Nephron progenitor cell (in vitro differentiated cells): Measurements from ENCODE around the gene WWTR1.

Experiments used
- DNase-seq: peaks from one replicate; pipeline ENCODE4 v3.0.0; 2021
- H3K27ac Mint-ChIP-seq: 2 replicates; pipeline ENCODE4 v1.8.0; 2021; ENCODE audit warnings: mild to moderate bottlenecking, moderate library complexity, mixed read lengths
- H3K27me3 Mint-ChIP-seq: 2 replicates; pipeline ENCODE4 v1.8.0; 2021; ENCODE audit warnings: mild to moderate bottlenecking, low read depth, mixed read lengths; ENCODE audit not compliant: poor library complexity
- H3K36me3 Mint-ChIP-seq: 2 replicates; pipeline ENCODE4 v1.8.0; 2021; ENCODE audit warnings: low read depth, mixed read lengths
- H3K4me1 Mint-ChIP-seq: 2 replicates; pipeline ENCODE4 v1.8.0; 2021; ENCODE audit warnings: mixed read lengths
- H3K4me3 Mint-ChIP-seq: 2 replicates; pipeline ENCODE4 v1.8.0; 2021; ENCODE audit warnings: mild to moderate bottlenecking, moderate library complexity, mixed read lengths
- H3K9me3 Mint-ChIP-seq: 2 replicates; pipeline ENCODE4 v1.8.0; 2021; ENCODE audit warnings: mild to moderate bottlenecking, moderate library complexity, mixed read lengths
- CTCF ChIP-seq: fragments of 200-600 bp; sonication (generic); IDR thresholded peaks from 2 replicates; pipeline ENCODE4 v1.5.0; 2021; ENCODE audit warnings: antibody characterized with exemption

Gene WWTR1

GRCh38 chr3:149519912-149520311 lies 137.9 kb downstream of the WWTR1 start:
- H3K27ac Mint-ChIP-seq = no peak overlapping the region
- H3K9me3 Mint-ChIP-seq = no peaks in the 10 kb centered on the region
- H3K27me3 Mint-ChIP-seq = no peaks in the 10 kb centered on the region

GRCh38 chr3:149516920-149517319 lies 140.9 kb downstream of the WWTR1 start:
- TF ChIP-seq CTCF = no peak
- DNase-seq = no peak
- Mint-ChIP-seq H3K4me1 (peaks cover 8% of the 10 kb centered on the region), H3K27me3 (peaks cover 3% of the 10 kb centered on the region), H3K9me3 (no peaks in the 10 kb centered on the region), H3K4me3 (no peak overlapping the region), H3K36me3 (peaks cover 4% of the 10 kb centered on the region), H3K27ac (no peak overlapping the region)

More at GRCh38 chr3:149519912-149520311, 137.9 kb downstream of the WWTR1 start:
- no peak for DNase-seq
- no peak for TF ChIP-seq CTCF
- H3K4me1 Mint-ChIP-seq = no peaks in the 10 kb centered on the region
- peaks cover 20% of the 10 kb centered on the region for H3K36me3 Mint-ChIP-seq
- no peak overlapping the region for H3K4me3 Mint-ChIP-seq

- Mint-ChIP-seq H3K4me1 (peaks cover 8% of the 10 kb centered on the region), H3K36me3 (peaks cover 4% of the 10 kb centered on the region), H3K4me3 (no peak overlapping the region), H3K27ac (no peak overlapping the region), H3K9me3 (no peaks in the 10 kb centered on the region), H3K27me3 (peaks cover 3% of the 10 kb centered on the region)
- no peak for TF ChIP-seq CTCF
- DNase-seq = no peak
Observed at GRCh38 chr3:149515249-149515648, 142.6 kb downstream of the WWTR1 start.

GRCh38 chr3:149514471-149514870 lies 143.4 kb downstream of the WWTR1 start:
- no peak overlapping the region for H3K4me3 Mint-ChIP-seq
- H3K36me3 Mint-ChIP-seq = peaks cover 4% of the 10 kb centered on the region
- peaks cover 8% of the 10 kb centered on the region for H3K4me1 Mint-ChIP-seq
- no peak for TF ChIP-seq CTCF
- peaks cover 3% of the 10 kb centered on the region for H3K27me3 Mint-ChIP-seq
- H3K9me3 Mint-ChIP-seq = no peaks in the 10 kb centered on the region
- no peak for DNase-seq
- no peak overlapping the region for H3K27ac Mint-ChIP-seq

GRCh38 chr3:149512073-149512782 lies 145.6 kb downstream of the WWTR1 start:
- peak; percentile 69 for DNase-seq
- H3K4me3 Mint-ChIP-seq = peak overlapping the region; percentile 48
- no peaks in the 10 kb centered on the region for H3K9me3 Mint-ChIP-seq
- peak; percentile 74 for TF ChIP-seq CTCF
- no peak overlapping the region for H3K27ac Mint-ChIP-seq
- H3K27me3 Mint-ChIP-seq = peaks cover 3% of the 10 kb centered on the region
- no peaks in the 10 kb centered on the region for H3K36me3 Mint-ChIP-seq
- H3K4me1 Mint-ChIP-seq = peaks cover 9% of the 10 kb centered on the region

- H3K4me3 Mint-ChIP-seq = no peak overlapping the region
- H3K27ac Mint-ChIP-seq = no peak overlapping the region
- H3K9me3 Mint-ChIP-seq = no peaks in the 10 kb centered on the region
- TF ChIP-seq CTCF = no peak
- H3K4me1 Mint-ChIP-seq = peaks cover 20% of the 10 kb centered on the region
- H3K36me3 Mint-ChIP-seq = no peaks in the 10 kb centered on the region
- peaks cover 3% of the 10 kb centered on the region for H3K27me3 Mint-ChIP-seq
- DNase-seq = no peak
Observed at GRCh38 chr3:149511040-149511626, 146.7 kb downstream of the WWTR1 start.
